Ovary (tissue), 9 donors: Measurements from ENCODE around the gene RACK1. TPM values are rescaled to one million over a fixed set of nuclear protein-coding genes. Genes with fewer than 3 reads are reported as not detected.

Source experiments
- DNase-seq, 5 donors: peaks; one replicate each; pipeline ENCODE4 v3.0.0-alpha.2; 2019 to 2020
- H3K27ac ChIP-seq, 2 donors: fragments of 200-600 bp; one replicate each; pipeline versions ENCODE4 v1.5.1 to v1.8.0; 2019 to 2022
- H3K27me3 ChIP-seq: fragments of 200-600 bp; one replicate; pipeline ENCODE4 v1.8.0; 2022
- H3K36me3 ChIP-seq: fragments of 200-600 bp; sonication (generic); one replicate; pipeline ENCODE4 v1.5.1; 2019
- H3K4me1 ChIP-seq: one replicate; pipeline ENCODE4 v1.8.1; 2013; ENCODE audit warnings: mild to moderate bottlenecking, moderate library complexity; ENCODE audit not compliant: insufficient read depth
- H3K4me3 ChIP-seq: fragments of 200-600 bp; sonication (generic); one replicate; pipeline ENCODE4 v1.5.1; 2017
- H3K9me3 ChIP-seq, 2 donors: fragments of 200-600 bp in 1 of 2; sonication (generic) in 1 of 2; one replicate each; pipeline versions ENCODE4 v1.5.1 to v1.8.1; 2013 to 2019; ENCODE audit warnings: mild to moderate bottlenecking in 1 of 2, moderate library complexity in 1 of 2
- CTCF ChIP-seq, 3 donors: fragments of 450-650 bp in 2 of 3; fragments of 200-600 bp in 1 of 3; IDR thresholded peaks; one replicate each; pipeline versions ENCODE4 v1.5.1 to v1.8.0; 2016 to 2022; ENCODE audit warnings: antibody characterized with exemption in 3 of 3, mild to moderate bottlenecking in 1 of 3
- EP300 ChIP-seq: sonication (generic); formaldehyde crosslinking; IDR thresholded peaks from one replicate; pipeline ENCODE4 v1.6.1; 2017; ENCODE audit warnings: antibody characterized with exemption
- POLR2A ChIP-seq: fragments of 450-650 bp; IDR thresholded peaks from one replicate; pipeline ENCODE4 v1.6.1; 2017; ENCODE audit warnings: antibody characterized with exemption, mild to moderate bottlenecking, moderate library complexity
- WGBS, 3 donors: extraction: QIAGEN DNeasy Blood & Tissue Kit in 1 of 3; methylation state at CpG; one replicate each; pipeline versions ENCODE4 v1.1.5 to v1.1.7; 2013 to 2017; 5-methylcytosine and 5-hydroxymethylcytosine counted together
- intact Hi-C, 4 donors: fragments of 100-400 bp; cut with DNase I; formaldehyde crosslinking; loops; one replicate each; pipeline versions ENCODE4 v1.11.0 to v1.15.1; 2022 to 2023
- polyA plus RNA-seq, 2 donors: library from polyadenylated mRNA; stranded (reverse); fragments of 200-250 nt in 1 of 2; fragments of 350-450 nt in 1 of 2; fragmentation: Illumina TruSeq in 1 of 2; extraction: RNeasy Lipid Tissue Mini Kit (QIAGEN cat#74804) in 1 of 2; gene quantifications; one replicate each; pipeline ENCODE4 v1.2.3, GENCODE V29; 2013 to 2014
- total RNA-seq, 7 donors: library from RNA; depleted of rRNA in 2 of 7; stranded (reverse); fragments of >200 nt in 2 of 7; fragmentation: NEBNext Ultra II Directional in 3 of 7; extraction: Animal tissue kit (Norgen Biotek cat#: 25700) in 3 of 7; gene quantifications; one replicate each; pipeline versions ENCODE4 v1.1.0 to v1.2.4, GENCODE V29; 2016 to 2023
- donor health status: DM: no; HTN: no; CAD: no; lungs with moderate emphysema.
- donor health status: DM: no; HTN: no; CAD: no.
- donor health status: Bipolar disorder and iron deficiency.
- donor health status: DM: yes; HTN: yes; CAD: no.
- donor health status: DM: no; HTN: no; CAD: no.
- donor health status: DM: yes; HTN: yes; CAD: no.

The RACK1 gene
- total and polyA plus RNA-seq, 9 donors, result 2,570 to 4,895 (median 3,203) TPM

- peaks cover 16% of the 10 kb centered on the region for H3K4me1 ChIP-seq
- 0% methylated on average over 38 to 59 of the region's 59 CpGs for WGBS, 3 donors
- peak overlapping the region; percentile 94 to 97 for H3K27ac ChIP-seq
- peak; percentile 60 to 79 (median 67) for DNase-seq
- H3K4me3 ChIP-seq, result peak overlapping the region; percentile 88
- H3K27me3 ChIP-seq, result no peaks in the 10 kb centered on the region
- TF ChIP-seq CTCF (IDR thresholded peaks at IDR 0.05), result no peak
- peak; percentile 15 for TF ChIP-seq POLR2A
- H3K36me3 ChIP-seq, result no peaks in the 10 kb centered on the region
- intact Hi-C loops, result loop anchor here in 1 of 4 donors (5.0 kb wide), 1 partner anchor 74 kb away; no protein-coding TSS in a partner anchor
- H3K9me3 ChIP-seq, result no peaks in the 10 kb centered on the region
Observed at GRCh38 chr5:181261320-181262049, 17.8 kb upstream of the RACK1 start.

- H3K9me3 ChIP-seq, result no peaks in the 10 kb centered on the region
- no peaks in the 10 kb centered on the region for H3K36me3 ChIP-seq
- H3K4me1 ChIP-seq, result peaks cover 16% of the 10 kb centered on the region
- intact Hi-C loops, result loop anchor here in 1 of 4 donors (5.0 kb wide), 1 partner anchor 74 kb away; no protein-coding TSS in a partner anchor
- no peaks in the 10 kb centered on the region for H3K27me3 ChIP-seq
- TF ChIP-seq CTCF (IDR thresholded peaks at IDR 0.05) (peak in 1 of 3 donors; percentile 12), POLR2A (peak; percentile 86), EP300 (no peak)
- peak; percentile 85 to 92 (median 88) for DNase-seq
- peak within 1 kb of the TSS; percentile 88 for H3K4me3 ChIP-seq
- H3K27ac ChIP-seq, result peak within 1 kb of the TSS; percentile 94 to 97
- WGBS, 3 donors, result 0 to 1% (median 1%) methylated on average over 25 to 43 of the region's 43 CpGs
Observed at GRCh38 chr5:181260720-181261319, 17.1 kb upstream of the RACK1 start, which contains the start of gene TRIM52. TRIM52 (minus strand) TSS chr5:181261143; CDS start chr5:181260813, 330 bp downstream.

- TF ChIP-seq EP300 (no peak), POLR2A (no peak), CTCF (IDR thresholded peaks at IDR 0.05) (no peak)
Observed at GRCh38 chr5:181259974-181260719, 16.4 kb upstream of the RACK1 start.

GRCh38 chr5:181259283-181259682 is 15.6 kb upstream of the RACK1 start:
- WGBS, 3 donors, result 24 to 31% (median 30%) methylated on average over 2 of the region's 2 CpGs
- TF ChIP-seq EP300 (no peak), CTCF (IDR thresholded peaks at IDR 0.05) (no peak), POLR2A (no peak)
- Histone ChIP-seq H3K4me1 (peaks cover 16% of the 10 kb centered on the region), H3K4me3 (peak overlapping the region; percentile 88), H3K27ac (no peak overlapping the region), H3K27me3 (no peaks in the 10 kb centered on the region), H3K36me3 (no peaks in the 10 kb centered on the region), H3K9me3 (no peaks in the 10 kb centered on the region)
- intact Hi-C loops, result no loop called here
- DNase-seq, result no peak

More at GRCh38 chr5:181259974-181260719, 16.4 kb upstream of the RACK1 start:
- Histone ChIP-seq H3K9me3 (no peaks in the 10 kb centered on the region), H3K27ac (peak overlapping the region in 1 of 2 donors; percentile 97), H3K27me3 (no peaks in the 10 kb centered on the region), H3K4me1 (peaks cover 16% of the 10 kb centered on the region), H3K36me3 (no peaks in the 10 kb centered on the region), H3K4me3 (peak overlapping the region; percentile 88)
- 1% methylated on average over 26 of the region's 26 CpGs for WGBS, 3 donors
- no peak for DNase-seq
- intact Hi-C loops, result loop anchor here in 1 of 4 donors (5.0 kb wide), 1 partner anchor 73 kb away; no protein-coding TSS in a partner anchor
